Activated naive CD4-positive, alpha-beta T cell treated with anti-CD3 and anti-CD28 coated beads, Interleukin-2, amount 50 U/mL, for 16 hours (primary cell): ENCODE data around the gene NRG2.

ENCODE experiments used
- DNase-seq: peaks from one replicate; pipeline ENCODE4 v3.0.0-alpha.2; 2020

The NRG2 gene

DNA sequence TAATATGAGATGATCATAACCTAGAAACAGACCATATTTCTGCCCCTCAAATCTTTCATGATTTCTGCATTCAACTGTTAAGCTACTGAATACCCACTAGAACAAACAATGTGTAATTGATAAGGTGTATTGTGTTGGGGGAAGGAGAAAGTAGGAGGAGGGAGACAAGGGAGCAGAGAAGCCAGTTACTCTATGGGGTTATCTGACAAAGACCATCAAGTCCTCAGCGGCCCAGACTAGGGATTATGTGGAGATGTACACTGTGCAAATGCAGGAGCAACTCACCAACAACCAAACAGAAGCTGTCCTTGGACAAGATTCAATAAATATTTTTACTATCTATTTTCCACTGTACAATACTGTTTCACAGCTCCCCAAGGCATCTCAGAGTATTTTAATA, 2.7 kb downstream of the NRG2 start:
- DNase-seq = no peak

GRCh38 chr5:140039561-140039960, 3.5 kb downstream of the NRG2 start:
- no peak for DNase-seq

DNA sequence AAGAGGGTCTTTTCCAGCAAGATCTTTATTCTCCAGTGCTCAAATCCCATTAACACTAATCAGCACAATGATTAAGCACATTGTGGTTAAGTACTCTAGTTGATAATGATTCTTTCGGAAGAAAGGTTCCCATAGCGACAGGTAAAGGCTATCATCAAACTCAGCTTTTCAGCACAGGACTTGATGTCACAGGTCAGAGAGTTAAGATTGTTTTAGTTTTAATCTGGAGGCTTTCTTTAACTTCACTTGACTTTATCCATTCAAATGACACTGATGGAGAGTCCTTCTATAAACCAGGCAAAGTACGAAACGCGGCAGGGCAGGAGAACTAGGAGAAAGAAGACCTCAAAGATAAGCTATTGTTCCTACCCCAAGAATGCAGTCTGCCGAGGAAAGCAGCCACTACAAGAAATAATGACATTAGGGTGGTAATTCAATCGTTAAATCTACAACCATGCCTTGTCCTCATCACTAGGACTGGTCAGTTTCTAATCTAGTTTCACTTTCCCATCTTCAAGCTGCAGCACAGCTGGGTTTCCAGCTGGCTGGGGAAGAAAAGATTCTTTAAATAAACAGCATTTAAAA, 4.6 kb downstream of the NRG2 start:
- no peak for DNase-seq

DNA sequence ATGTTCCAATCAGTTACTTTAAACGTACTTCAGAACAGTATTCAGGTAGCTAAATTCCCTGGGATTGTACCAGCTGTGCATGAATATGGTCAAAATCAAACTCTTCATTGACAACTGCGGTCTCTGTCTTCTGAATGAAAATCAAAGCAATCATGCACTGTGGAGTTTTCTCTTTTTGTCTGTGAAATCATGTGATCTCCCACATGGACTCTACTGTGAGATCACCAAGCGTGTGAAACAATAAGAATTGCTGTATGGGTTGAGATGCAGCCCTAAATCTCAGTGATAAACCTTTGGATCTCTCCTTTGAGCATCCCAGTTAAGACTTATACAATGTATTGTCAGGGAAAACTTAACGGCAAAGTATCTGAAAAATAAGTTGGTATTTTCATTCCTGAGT, 6.1 kb downstream of the NRG2 start:
- no peak for DNase-seq

DNA sequence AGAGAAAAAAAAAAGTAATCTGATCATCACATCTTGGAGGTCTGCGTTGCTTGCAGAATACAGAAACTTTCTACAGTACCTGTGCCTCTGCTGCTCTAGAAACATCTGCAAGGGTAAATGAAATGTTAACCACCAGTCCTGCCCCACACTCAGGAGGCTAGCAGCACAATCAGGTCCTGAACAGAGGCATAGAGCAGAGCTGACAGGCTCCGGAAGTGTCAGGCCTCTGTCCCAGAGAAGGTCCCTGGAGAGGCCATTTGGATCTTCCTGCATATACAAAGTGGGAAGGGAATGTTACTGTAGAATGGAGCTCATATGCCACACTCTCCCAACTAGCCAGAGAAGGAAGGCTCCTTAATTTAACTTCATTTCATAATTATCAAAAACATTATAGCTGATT, 7.2 kb downstream of the NRG2 start:
- no peak for DNase-seq

GRCh38 chr5:140033037-140033760, 9.9 kb downstream of the NRG2 start:
- no peak for DNase-seq

DNA sequence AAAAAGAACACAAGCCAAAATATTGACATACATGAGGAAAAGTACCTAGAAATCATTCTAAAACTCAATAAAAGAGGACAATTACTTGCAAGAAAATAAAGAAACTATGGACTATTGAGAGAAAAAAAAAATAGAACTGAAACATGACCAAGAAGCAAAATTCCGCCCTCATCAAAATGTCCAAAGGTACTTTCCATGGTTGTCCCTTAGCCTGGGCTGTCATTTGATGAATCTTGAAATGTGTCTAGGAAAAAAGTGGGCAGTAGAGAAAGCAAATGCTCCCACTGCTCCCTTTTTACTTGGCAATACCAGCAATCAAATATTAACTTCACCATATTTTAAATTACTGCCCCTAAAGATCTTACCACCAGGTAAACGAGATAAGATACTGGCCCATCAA, 10.8 kb downstream of the NRG2 start:
- no peak for DNase-seq

- no peak for DNase-seq
Observed at GRCh38 chr5:140027807-140028206, 15.3 kb downstream of the NRG2 start.

- DNase-seq = no peak
Observed at GRCh38 chr5:140025736-140026135, 17.4 kb downstream of the NRG2 start.

DNA sequence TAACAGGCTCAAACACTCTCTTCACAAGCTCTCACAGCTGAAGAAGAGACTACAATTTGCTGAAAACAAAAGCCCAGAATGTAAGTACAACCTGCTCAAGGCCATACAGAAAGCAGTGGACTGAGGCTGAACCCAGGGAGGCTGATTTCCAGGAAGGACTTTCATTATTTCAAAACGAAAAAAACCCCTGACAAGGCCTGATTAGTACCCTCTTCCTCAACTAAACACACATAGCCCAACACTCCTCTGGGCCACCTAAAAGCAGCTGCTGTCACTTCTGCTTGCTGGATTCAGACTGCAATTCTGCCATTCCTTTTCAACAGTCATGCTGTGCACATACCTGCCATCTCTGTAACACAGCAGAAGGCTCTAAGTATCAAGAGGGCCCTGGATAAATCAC, 18.2 kb downstream of the NRG2 start:
- DNase-seq = no peak

- DNase-seq = no peak
Observed at GRCh38 chr5:140023611-140024191, 19.4 kb downstream of the NRG2 start.

GRCh38 chr5:140020601-140021177, 22.4 kb downstream of the NRG2 start:
- no peak for DNase-seq

GRCh38 chr5:140018920-140019644, 24.0 kb downstream of the NRG2 start:
- DNase-seq = no peak

DNA sequence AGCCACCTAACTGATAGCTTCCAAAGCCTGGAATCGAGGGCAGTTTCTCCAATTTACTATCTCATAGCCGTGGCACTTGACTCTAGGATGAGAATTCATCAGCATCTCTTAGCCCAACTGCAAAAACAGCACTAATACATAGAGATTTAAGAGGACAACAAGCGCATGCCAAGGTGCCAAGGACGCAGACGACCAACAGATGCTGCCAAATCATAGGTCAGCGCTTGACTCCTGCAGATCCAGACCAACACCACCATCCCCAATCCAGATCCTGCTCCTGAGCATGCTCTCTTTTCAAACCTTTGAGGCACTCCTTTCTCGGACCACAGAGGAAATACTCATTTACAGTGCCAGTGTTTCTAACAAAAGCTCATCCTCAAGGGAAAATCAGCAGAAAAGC, 24.6 kb downstream of the NRG2 start:
- DNase-seq = no peak

DNA sequence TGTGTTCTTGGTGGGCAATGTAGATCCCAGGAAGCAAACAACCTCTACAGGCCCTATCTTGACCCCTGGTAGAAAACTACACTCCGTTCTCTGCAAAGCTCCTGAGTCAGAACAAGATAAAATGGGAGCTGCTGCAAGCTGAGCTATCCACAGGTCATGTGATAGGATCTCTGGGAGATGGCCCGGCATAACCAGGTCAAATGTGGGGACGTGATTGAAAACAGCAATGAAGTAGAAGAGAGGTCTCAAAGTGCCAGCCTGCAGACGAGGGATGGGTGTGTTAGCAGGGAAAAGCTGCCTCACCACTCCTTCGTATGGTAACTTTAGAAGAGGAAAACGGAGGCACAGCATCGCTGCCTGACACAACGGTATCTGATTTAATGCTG, 25.0 kb downstream of the NRG2 start:
- no peak for DNase-seq

DNA sequence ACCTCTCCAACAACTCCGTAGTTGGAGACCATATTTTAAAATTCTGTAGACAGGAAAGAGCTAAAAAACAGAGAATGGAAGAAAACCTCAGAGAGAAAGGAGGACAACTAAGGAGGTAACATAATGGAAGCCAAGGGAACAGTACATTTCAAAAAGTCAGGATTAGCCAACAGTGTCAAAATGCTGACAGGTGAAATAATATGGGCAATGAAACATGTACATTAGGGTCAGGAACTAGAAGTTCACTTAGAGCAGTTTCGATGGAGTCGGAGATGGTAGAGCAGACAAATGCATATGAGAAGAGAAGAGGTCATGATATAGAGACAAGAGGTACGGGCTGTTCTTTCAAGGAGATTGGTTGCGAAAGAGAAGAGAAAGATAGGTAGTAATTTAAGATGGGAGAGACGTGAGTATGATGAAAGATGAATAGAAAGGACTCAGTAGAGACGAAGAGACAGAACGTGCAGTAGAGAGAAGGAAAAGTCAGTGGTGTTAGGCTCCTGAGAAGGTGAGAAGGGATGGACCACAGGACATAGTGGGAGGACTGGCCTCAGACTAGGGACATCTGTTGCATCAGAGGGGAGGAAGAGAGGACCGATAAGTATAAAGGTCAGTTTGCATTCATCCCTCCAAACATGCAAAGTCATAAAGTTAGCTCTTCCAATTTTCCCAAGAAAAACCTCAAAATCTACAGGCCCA, 25.6 kb downstream of the NRG2 start:
- DNase-seq = no peak

GRCh38 chr5:140015706-140016105, 27.4 kb downstream of the NRG2 start:
- no peak for DNase-seq

DNA sequence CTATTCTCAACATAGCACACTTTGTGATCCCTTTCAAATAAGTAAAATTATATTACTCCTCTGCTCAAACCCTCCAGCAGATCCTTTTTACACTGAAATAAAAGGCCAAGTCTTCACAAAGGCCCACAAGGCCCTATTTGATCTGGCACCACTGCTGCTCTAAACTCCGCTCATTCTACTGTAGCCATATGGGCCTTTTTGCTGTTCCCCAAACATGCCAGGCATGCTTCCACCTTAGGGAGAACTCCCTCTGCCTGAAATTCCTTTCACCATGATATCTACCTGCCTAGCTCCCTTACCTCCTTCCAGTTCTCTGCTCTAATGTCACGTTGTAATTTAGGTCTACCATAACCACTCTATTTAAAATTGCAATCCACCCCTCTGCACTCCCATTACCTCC, 28.3 kb downstream of the NRG2 start:
- DNase-seq = no peak

- no peak for DNase-seq
Observed at GRCh38 chr5:140013536-140013935, 29.6 kb downstream of the NRG2 start.

- no peak for DNase-seq
Observed at GRCh38 chr5:140012443-140012842, 30.7 kb downstream of the NRG2 start.

DNA sequence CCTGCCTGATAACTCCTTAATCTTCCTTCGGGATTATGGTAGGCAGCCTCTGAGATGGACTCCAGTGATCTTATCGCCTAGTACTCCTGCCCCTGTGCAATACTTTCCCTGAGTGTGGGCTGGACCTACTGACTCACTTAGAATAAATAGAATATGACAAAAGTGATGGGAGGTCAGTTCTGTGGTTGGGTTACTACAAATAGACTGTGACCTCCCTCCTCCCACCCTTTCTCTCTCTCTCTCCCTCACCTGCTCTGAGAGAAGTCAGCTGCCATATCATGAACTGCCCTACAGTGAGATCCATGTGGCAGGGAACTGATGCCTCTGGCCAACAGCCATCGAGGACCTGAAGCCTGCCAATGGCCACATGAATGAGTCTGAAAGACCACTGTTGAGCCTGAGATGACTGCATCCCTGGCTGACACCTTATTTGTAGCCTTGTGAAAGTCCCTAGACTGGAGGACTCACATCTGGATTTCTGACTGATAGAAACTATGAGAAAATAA, 31.7 kb downstream of the NRG2 start:
- DNase-seq = no peak

GRCh38 chr5:140010798-140011197, 32.3 kb downstream of the NRG2 start:
- no peak for DNase-seq

GRCh38 chr5:140007311-140007710, 35.8 kb downstream of the NRG2 start:
- no peak for DNase-seq
